NCI-H82 (cell line): ENCODE data around the gene EPC1.
"Not testable (repeated sequence)": the region's sequence is repeated elsewhere in the genome, so short reads cannot be mapped to it uniquely, and the experiment has no call there.

Source experiments
- DNase-seq: peaks from one replicate; lab custom pipeline; 2025; lab: John Stamatoyannopoulos, UW

The EPC1 gene

GRCh38 chr10:32271617-32272016 lies 75.3 kb downstream of the EPC1 start:
- DNase-seq: no peak

- DNase-seq: no peak
Observed at GRCh38 chr10:32269343-32270100, 77.4 kb downstream of the EPC1 start.

- no peak for DNase-seq
Observed at GRCh38 chr10:32268788-32269187, 78.2 kb downstream of the EPC1 start.

- DNase-seq: peak; percentile 6
Observed at GRCh38 chr10:32266979-32267378, 80.0 kb downstream of the EPC1 start.

- DNase-seq: no peak
Observed at GRCh38 chr10:32266566-32266965, 80.4 kb downstream of the EPC1 start.

DNA sequence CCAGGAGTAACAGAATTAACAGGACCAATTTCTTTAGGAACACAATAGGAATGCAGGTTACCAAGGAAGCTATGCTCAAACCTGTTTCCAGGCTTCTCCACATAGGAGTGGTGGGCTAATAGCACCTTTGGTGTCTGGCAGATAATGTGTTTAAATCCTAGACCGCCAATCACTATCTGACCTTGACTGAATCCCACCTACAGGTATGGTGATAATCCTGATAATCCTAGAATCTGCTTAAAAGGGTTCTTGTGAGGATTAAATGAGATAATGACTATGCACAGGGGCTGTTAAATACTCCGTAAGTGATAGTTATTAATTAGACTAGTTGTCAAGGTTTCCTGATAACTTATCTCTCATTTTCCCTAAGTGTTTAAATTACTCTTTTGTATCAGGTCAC lies 81.2 kb downstream of the EPC1 start:
- DNase-seq: peak; percentile 86

- DNase-seq: no peak
Observed at GRCh38 chr10:32263300-32263699, 83.7 kb downstream of the EPC1 start.

DNA sequence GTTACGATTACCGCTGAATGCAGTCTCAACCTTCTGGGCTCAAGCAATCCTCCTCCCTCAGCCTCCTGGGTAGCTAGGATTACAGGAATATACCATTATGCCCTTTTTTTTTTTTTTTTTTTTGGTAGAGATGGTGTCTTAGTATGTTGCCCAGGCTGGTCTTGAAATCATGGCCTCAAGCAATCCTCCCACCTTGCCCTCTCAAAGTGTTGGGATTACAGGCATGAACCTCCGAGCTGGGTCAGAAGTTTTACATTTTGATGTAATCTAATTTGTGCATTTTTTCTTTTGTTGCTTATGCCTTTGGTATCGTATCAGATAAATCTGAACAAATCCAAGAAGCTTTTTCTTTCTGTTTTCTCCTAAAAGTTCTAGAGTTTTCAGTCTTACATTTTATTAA lies 87.4 kb downstream of the EPC1 start:
- no peak for DNase-seq

GRCh38 chr10:32256613-32257437 lies 90.1 kb downstream of the EPC1 start:
- peak; percentile 60 for DNase-seq

GRCh38 chr10:32253821-32254220 lies 93.1 kb downstream of the EPC1 start:
- DNase-seq: peak; percentile 2

DNA sequence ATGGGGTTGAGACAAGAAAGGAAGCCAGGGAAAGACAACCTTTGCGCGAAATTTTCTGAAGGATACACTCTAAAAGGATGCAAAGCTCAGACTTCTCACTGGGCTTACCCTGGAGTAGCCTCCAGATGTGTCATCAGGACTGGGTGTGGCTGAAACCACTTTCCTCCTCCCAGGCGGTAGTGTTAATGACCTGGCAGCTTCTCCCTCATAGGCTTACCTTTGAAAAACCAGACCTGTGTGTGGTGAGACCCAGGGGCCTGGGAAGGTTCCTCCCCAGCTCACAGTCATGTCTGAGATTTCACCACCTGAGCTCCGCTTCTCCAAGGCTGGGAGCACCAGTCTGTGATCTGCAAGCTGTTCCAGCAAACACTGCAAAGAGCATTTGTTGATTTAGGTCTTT lies 93.7 kb downstream of the EPC1 start:
- DNase-seq: peak; percentile 2

DNA sequence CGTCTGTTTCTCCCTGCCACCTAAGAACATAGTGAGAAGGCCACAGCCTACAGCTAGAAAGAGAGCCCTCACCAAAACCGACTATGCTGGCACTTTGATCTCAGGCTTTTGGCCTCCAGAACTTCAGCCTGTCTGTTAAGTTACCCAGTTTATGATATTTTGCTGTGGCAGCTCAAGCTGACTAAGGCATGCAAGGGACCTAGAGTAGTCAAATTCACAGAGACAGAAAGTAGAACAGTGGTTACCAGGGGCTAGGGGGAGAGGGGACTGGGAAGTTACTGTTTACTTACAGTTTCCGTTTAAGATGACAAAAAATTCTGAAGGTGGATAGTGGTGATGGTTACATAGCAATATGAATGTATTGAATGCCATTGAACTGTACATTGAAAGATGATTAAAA lies 96.5 kb downstream of the EPC1 start:
- DNase-seq: not testable (repeated sequence)

GRCh38 chr10:32246685-32247084 lies 100.3 kb downstream of the EPC1 start:
- DNase-seq: no peak

DNA sequence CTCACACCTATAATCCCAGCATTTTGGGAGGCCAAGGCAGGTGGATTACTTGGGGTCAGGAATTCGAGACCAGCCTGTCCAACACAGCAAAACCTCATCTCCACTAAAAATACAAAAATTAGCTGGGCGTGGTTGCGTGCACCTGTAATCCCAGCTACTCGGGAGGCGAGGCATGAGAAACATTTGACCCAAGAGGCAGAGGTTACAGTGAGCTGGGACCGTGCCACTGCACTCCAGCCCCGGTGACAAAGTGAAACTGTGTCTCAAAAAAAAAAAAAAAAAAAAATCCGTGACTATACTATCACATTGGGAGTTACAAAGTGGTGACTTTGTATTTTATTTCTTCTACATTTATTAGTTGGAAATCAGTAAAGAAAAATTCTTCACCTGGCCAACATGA lies 101.2 kb downstream of the EPC1 start:
- no peak for DNase-seq

GRCh38 chr10:32244421-32245207 lies 102.3 kb downstream of the EPC1 start:
- DNase-seq: no peak

GRCh38 chr10:32244011-32244410 lies 102.9 kb downstream of the EPC1 start:
- no peak for DNase-seq

DNA sequence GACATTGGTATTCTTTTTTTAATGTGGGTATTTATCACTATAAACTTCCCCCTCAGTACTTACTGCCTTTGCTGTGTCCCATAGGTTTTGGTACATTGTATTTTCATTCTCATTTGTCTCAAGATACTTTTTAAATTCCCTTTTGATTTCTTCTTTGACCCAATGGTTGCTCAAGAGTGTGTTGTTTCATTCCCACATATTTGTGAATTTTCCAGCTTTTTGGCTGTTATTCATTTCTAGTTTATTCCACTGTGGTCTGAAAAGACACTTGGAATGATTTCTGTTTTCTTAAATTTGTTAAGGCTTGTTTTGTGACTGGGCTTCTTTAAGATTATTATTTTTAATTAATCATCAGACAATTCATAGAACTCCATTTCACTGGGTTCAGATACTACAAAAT lies 105.0 kb downstream of the EPC1 start:
- DNase-seq: no peak

- DNase-seq: no peak
Observed at GRCh38 chr10:32240471-32240870, 106.5 kb downstream of the EPC1 start.

- DNase-seq: no peak
Observed at GRCh38 chr10:32239769-32240168, 107.2 kb downstream of the EPC1 start.

DNA sequence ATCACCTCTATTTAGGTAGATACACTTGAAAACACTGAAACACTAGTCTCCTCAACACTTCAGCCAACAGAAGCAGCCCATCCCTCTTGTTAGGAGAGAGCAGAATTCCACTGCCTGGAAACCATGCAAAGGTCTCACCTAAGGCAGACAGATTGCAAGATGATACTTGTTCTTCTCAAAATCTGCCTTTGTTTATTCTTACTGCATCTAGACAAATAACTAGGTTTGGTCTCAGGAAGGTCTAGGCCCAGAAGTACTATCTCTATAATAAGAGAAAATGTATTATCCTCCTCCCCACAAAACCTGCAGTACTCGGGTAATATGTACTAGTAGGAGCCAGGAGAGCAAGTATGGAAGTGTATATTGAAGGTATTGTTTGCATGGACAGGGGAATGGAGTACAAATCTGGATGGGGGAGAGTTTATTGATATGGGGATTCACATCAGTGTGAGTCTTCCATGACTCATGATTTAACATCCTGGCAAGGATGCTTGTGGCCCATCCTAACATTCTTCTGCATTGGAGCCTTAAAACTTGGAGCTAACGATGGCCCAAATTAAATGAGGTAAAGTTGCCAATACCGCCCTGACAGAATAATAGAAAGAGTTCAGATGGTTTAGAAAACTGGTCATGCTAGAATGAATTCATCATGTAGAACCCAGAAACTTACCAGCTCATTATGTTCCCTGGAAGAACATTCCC lies 109.2 kb downstream of the EPC1 start:
- no peak for DNase-seq

GRCh38 chr10:32234471-32234870 lies 112.5 kb downstream of the EPC1 start:
- no peak for DNase-seq

- DNase-seq: not testable (repeated sequence)
Observed at GRCh38 chr10:32233375-32233774, 113.6 kb downstream of the EPC1 start.
